ENCODE results near the gene ATP10B.

DNA sequence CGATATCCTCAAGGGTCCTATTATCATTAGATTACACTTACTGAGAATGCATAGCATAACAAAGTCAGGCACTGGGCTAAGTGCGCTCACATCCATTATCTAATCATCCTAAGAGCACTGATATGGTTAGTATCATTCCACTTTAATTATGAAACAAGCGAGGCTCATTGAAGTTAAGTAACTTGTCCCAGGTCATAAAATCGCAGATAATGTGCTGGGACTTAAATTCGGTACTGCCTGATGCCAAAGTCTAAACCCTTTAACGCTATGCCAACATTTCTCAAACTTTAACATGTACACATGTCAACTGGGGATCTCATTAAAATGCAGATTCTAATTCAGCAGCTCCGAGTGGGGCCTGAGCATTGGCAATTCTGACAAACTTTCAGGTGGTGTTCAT, 225.7 kb downstream of the ATP10B start:
- TF ChIP-seq, protein P1, sequence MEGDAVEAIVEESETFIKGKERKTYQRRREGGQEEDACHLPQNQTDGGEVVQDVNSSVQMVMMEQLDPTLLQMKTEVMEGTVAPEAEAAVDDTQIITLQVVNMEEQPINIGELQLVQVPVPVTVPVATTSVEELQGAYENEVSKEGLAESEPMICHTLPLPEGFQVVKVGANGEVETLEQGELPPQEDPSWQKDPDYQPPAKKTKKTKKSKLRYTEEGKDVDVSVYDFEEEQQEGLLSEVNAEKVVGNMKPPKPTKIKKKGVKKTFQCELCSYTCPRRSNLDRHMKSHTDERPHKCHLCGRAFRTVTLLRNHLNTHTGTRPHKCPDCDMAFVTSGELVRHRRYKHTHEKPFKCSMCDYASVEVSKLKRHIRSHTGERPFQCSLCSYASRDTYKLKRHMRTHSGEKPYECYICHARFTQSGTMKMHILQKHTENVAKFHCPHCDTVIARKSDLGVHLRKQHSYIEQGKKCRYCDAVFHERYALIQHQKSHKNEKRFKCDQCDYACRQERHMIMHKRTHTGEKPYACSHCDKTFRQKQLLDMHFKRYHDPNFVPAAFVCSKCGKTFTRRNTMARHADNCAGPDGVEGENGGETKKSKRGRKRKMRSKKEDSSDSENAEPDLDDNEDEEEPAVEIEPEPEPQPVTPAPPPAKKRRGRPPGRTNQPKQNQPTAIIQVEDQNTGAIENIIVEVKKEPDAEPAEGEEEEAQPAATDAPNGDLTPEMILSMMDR (IDR thresholded peaks at IDR 0.05; ENCODE audit: poor library complexity, severe bottlenecking) = no peak
- TF ChIP-seq POLR2AphosphoS5 (IDR thresholded peaks at IDR 0.05) = no peak
- no peak for TF ChIP-seq RAD21 (conservative IDR thresholded peaks at IDR 0.05)

Data from neural cell (in vitro differentiated cells).